ENCODE results near the gene FBN1.

Gene FBN1

GRCh38 chr15:48458876-48459275, 186.6 kb downstream of the FBN1 start (continued):
- TF ChIP-seq ZNF555 (tag by site-specific recombination; conservative IDR thresholded peaks at IDR 0.05) (no peak), FEZF1 (tag by site-specific recombination; IDR thresholded peaks at IDR 0.05) (no peak), SCRT1 (tag by site-specific recombination; IDR thresholded peaks at IDR 0.05; ENCODE audit: borderline replicate concordance) (no peak), ZXDB (tag by site-specific recombination; IDR thresholded peaks at IDR 0.05) (no peak), ZNF202 (tag by site-specific recombination; IDR thresholded peaks at IDR 0.05; ENCODE audit: borderline replicate concordance) (no peak), ZNF660 (tag by site-specific recombination; IDR thresholded peaks at IDR 0.05) (no peak), ZNF350 (tag by site-specific recombination; IDR thresholded peaks at IDR 0.05) (no peak)

GRCh38 chr15:48456134-48456533, 189.4 kb downstream of the FBN1 start:
- peaks cover 0 to 29% of the 10 kb centered on the region in 2 experiments; a peak in 1 of 3 replicates for H3K36me3 ChIP-seq (ENCODE audit: control insufficient read depth in 2 of 2, insufficient read depth in 1 of 2, low read length in 2 of 2)
- ChIA-PET CTCF (interaction anchor here (0.6 kb wide), 1 partner anchor 137 kb away, joined by 3 read pairs; no protein-coding TSS in a partner anchor), POLR2A (no interaction called here)

GRCh38 chr15:48451736-48452135, 193.8 kb downstream of the FBN1 start:
- Histone ChIP-seq H3K9me3 (ENCODE audit: control insufficient read depth, insufficient read depth, low read depth, low read length) (no peaks in the 10 kb centered on the region), H3K4me3 (ENCODE audit: low read depth, low read length) (no peak overlapping the region), H3K27ac (ENCODE audit: extremely low read depth, low read depth, low read length) (no peak overlapping the region), H3K4me1 (ENCODE audit: control insufficient read depth, insufficient read depth, low read length) (peaks cover 4% of the 10 kb centered on the region; the same call in 1 of the 2 replicates), H3K36me3 (ENCODE audit: control insufficient read depth in 2 of 2, insufficient read depth in 1 of 2, low read length in 2 of 2) (peaks cover 0 to 8% of the 10 kb centered on the region in 2 experiments; a peak in 1 of 3 replicates)
- TF ChIP-seq ZNF423 (tag by site-specific recombination; IDR thresholded peaks at IDR 0.05) (no peak), AEBP2 (tag by site-specific recombination; IDR thresholded peaks at IDR 0.05; ENCODE audit: borderline replicate concordance) (no peak), ZNF354C (tag by site-specific recombination; IDR thresholded peaks at IDR 0.05; ENCODE audit: borderline replicate concordance, low read depth) (no peak), REPIN1 (tag by site-specific recombination; IDR thresholded peaks at IDR 0.05; ENCODE audit: low read depth) (no peak), ZNF274 (IDR thresholded peaks at IDR 0.05; ENCODE audit: low read length) (no peak), ZNF274 (tag by site-specific recombination; IDR thresholded peaks at IDR 0.05; ENCODE audit: borderline replicate concordance) (no peak), ZNF776 (tag by site-specific recombination; IDR thresholded peaks at IDR 0.05; ENCODE audit: borderline replicate concordance) (no peak), ZNF555 (tag by site-specific recombination; conservative IDR thresholded peaks at IDR 0.05) (no peak), ZNF777 (tag by site-specific recombination; IDR thresholded peaks at IDR 0.05; ENCODE audit: borderline replicate concordance) (no peak), ZSCAN16 (tag by site-specific recombination; IDR thresholded peaks at IDR 0.05) (no peak), HIC1 (tag by site-specific recombination; IDR thresholded peaks at IDR 0.05) (no peak), ZNF398 (tag by site-specific recombination; IDR thresholded peaks at IDR 0.05) (no peak)
- POLR2A ChIA-PET: no interaction called here
- CTCF ChIA-PET: no interaction called here

More at GRCh38 chr15:48456134-48456533, 189.4 kb downstream of the FBN1 start:
- TF ChIP-seq TRIM28 (IDR thresholded peaks at IDR 0.05; ENCODE audit: borderline replicate concordance, low read length) (no peak), ZNF248 (tag by site-specific recombination; IDR thresholded peaks at IDR 0.05) (no peak), BCL11A (tag by site-specific recombination; IDR thresholded peaks at IDR 0.05; ENCODE audit: low read depth) (no peak)
- no peak overlapping the region for H3K27ac ChIP-seq (ENCODE audit: extremely low read depth, low read depth, low read length)
- peaks cover 3% of the 10 kb centered on the region; the same call in 1 of the 2 replicates for H3K4me1 ChIP-seq (ENCODE audit: control insufficient read depth, insufficient read depth, low read length)
- H3K4me3 ChIP-seq (ENCODE audit: low read depth, low read length): no peak overlapping the region
- no peaks in the 10 kb centered on the region for H3K9me3 ChIP-seq (ENCODE audit: control insufficient read depth, insufficient read depth, low read depth, low read length)

Data from HEK293 (cell line).